Right forelimb (tissue), 1 donor: ENCODE measurements around the gene FSTL4.
"Not testable (repeated sequence)": the region's sequence is repeated elsewhere in the genome, so short reads cannot be mapped to it uniquely, and the experiment has no call there.

Experiments used
- DNase-seq: peaks from one replicate; pipeline ENCODE4 v3.0.0-alpha.2; 2018

The FSTL4 gene

DNA sequence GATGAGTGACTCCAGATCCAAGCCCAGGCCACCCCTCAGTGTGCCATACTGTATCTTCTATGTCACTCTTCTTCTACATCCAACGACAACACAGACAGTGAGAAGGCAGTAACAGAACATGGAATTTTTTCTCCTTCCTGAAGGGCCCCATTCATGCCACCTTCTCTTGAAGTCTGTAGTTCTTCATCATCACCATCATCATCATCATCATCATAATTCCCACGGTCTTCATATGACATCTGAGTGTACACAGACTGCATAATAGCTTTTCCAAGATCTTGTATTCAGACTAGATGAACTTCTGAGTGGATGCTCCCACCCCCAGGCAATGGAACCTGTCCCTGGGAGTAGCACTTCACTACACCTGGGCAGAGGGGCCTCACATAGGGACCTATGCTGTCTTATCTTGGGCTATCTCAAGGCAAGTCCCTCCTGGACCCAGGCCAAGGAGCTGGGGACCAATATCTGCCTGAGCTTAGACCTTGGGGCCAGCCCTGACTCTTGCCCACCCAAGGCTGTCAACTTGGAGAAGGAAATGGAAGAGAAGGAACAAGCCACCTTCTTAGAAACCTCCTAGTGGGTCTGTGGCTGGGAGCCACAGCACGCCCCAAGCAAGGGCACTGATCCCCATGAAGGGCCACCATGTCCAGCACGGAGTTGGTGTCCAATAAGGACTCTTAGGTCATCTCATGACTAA is 159.1 kb downstream of the FSTL4 start:
- no peak for DNase-seq

DNA sequence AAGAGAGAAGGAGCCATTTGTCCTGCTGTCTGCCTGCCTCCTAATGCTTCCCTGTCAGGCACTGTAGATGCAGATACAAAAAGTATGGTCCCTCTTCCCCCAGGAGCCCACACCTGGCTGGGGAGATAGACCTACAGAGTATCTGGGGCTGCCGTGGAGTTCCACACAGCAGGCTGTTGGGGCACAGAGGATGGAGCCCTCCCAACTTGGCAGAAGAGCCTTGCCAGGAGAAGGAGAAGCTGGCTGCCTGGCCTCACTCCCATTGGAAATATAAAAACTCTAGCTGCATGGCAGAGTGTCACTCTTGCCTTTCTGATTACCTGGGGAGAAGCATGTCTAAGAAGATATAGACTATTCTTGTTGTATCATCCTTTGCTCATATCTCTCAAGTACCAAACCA is 160.4 kb downstream of the FSTL4 start:
- no peak for DNase-seq

- DNase-seq, result no peak
Observed at GRCh38 chr5:133450286-133450685, 162.1 kb downstream of the FSTL4 start.

DNA sequence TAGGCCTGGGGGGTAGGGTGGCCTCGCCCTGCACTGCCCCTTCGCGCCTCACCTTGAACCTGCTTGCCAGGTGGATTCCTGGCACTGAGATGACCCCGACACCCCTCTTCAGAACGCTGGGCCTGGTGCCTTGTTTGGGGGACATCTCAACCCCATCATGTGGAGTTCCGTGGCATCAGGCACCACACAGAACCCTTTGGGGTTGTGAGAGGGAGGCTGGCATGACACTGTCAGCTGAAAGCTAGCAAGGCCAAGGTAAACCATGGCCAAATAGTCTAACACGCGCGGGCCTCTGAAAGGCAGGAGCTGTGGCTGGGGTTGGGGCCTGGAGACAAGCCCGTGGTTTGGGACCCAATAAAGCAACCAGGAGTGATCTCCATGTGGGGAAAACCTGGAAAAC is 163.2 kb downstream of the FSTL4 start:
- DNase-seq, result no peak

GRCh38 chr5:133446440-133446839 is 165.9 kb downstream of the FSTL4 start:
- no peak for DNase-seq

DNA sequence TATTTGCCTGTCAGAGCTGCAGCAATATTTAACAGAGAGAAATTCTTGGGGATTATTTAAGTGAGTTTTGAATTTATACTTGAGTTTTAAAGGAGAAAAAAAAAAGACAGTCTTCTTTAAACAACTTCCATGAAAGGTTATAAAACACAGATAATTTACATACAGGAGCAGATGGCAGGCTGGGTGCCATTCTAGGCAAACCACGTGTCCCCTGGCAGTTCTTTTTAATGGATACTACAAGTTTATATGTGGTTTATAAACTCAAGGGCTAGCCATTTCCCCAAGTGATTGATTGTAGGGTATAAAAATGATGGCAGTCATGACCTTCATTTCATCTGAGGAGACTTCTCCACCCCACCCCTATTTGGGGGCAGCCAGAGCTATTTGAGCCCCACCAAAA is 166.6 kb downstream of the FSTL4 start:
- no peak for DNase-seq

GRCh38 chr5:133445204-133445603 is 167.1 kb downstream of the FSTL4 start:
- DNase-seq, result not testable (repeated sequence)

DNA sequence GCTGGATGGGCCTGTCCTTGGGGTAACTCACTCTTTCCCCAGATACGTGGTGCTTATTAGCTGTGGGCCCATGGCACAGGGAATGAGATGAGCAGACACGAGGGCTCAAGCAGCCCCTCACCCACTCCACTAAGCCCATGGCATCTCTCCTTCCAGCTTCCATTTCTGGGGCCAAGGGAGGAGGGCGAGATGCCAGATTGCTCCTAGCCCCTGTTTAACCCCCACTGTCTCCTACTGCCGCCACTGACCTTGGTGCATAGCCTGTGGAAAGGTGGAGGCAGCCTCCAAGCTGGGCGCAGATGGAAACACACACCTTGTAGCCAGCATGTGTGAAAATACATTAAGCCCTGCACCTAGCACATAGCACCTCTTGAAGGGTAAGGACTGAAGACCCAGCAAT is 167.6 kb downstream of the FSTL4 start:
- DNase-seq, result no peak

DNA sequence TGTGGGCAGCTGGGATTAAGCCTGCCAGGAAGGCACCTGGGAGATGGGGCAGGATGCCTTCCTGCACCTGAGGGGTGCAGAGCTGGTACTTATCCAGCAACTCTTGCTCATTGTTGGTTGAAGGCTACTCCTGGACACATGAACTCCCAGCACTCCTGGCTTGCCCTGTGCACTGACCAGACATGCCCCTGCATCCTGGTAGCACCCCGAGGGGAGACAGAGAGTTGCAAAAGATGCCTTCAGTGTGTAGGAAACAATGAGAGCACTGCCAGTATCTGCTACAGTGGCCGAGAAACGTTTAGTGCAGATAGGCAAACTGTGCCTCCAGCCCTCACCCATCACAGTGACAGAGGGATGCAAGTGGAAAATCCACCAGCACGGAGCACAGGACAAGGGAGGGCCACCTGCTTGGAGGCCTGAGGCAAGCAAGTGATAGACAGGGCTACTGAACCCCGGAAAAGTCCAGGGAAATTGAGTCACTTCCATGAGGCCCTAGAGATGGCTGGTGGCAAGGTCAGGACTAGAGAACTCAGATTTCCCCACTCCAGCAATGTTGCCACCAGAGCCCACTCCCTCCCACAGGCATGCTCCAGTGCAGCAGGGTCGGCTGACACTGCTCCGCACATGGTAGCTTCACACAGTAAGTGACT is 171.1 kb downstream of the FSTL4 start:
- DNase-seq, result no peak

- DNase-seq, result no peak
Observed at GRCh38 chr5:133440467-133441115, 171.8 kb downstream of the FSTL4 start.

GRCh38 chr5:133439859-133440258 is 172.5 kb downstream of the FSTL4 start:
- DNase-seq, result no peak

DNA sequence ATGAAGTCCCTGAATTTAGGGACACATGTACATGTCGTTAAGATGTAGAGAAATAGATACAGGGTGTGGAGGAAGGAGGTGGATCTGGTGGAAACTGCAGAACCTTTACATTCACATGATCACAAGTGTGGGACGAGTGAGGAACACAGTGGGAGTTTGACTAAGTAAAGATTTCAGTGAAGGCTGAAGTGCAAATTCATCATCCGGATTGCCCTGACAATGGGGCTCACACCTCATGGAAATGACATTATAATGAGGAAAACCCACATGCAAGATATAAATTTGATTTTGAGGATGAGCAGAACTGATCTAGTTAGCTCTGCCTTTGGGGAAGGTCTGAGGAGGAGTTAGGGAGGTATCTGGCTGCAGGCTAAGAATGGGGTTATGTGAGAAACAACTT is 173.9 kb downstream of the FSTL4 start:
- DNase-seq, result no peak

GRCh38 chr5:133434336-133434735 is 178.0 kb downstream of the FSTL4 start:
- no peak for DNase-seq

GRCh38 chr5:133433641-133434040 is 178.7 kb downstream of the FSTL4 start:
- no peak for DNase-seq

DNA sequence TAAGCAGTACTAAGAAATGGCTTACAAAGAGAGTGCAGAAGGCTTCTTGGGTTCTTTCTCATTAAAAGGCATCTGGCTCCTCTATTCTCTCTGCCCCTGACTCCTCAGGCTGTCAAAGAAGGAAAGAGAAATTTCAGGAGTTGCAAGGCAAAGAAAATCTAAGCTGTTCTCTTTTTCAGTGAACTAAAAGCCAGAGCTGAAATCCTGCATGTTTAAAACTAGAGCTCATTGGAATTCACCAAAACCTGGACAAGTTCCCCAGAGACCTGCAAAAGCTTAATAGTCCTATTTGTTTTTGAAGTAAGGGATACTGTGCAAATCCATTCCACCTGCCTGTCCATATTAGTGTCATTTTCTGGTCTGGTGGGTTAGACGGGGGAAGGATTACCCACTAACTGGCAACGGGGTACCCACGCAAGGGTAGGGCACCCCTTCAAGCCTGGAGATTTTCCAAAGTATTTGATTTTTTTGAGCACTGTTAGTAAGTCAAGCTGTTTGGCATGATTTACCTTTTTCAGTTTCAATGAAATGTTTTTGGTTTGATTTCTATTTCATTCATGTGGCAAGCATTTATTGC is 179.3 kb downstream of the FSTL4 start:
- no peak for DNase-seq

GRCh38 chr5:133431326-133431865 is 180.9 kb downstream of the FSTL4 start:
- DNase-seq, result no peak

DNA sequence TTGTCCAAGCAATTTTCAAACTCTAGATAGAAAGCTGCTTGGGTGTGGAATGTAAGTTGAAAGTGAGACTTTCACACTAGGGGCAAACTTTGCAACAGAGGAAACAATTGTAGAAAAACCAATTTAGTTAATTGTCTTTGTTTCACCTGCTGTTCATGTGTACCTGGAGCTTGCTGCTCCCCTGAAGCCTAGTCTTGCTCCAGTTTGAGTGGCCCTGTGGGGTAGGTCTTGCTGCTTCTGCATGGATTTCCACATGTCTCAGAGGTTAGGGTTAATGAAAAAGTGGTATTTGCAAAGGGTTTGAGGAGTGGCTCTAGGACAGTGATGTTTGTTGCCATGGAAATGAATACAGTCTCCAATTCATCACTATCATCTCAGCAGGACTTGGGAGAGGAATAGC is 182.2 kb downstream of the FSTL4 start:
- no peak for DNase-seq

DNA sequence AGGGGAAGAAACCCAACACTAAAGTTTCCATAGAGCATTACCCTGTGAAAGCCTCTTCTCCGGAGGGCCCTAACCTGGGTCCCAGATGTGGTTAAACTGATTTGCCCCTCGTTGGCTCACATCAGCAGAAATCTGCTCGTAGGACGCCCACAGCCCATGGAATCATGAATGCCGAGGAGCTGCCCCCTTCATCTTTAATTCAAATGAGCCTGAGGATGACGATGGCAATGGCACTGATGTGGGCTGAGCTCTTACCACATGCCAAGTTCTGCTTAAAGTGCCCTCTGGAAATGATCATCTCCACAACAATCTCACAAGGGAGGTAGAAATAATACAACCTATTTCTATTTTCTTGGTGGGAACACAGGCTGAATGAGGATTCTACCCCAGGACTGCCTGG is 183.3 kb downstream of the FSTL4 start:
- DNase-seq, result no peak

GRCh38 chr5:133428072-133428660 is 184.2 kb downstream of the FSTL4 start:
- DNase-seq, result no peak

DNA sequence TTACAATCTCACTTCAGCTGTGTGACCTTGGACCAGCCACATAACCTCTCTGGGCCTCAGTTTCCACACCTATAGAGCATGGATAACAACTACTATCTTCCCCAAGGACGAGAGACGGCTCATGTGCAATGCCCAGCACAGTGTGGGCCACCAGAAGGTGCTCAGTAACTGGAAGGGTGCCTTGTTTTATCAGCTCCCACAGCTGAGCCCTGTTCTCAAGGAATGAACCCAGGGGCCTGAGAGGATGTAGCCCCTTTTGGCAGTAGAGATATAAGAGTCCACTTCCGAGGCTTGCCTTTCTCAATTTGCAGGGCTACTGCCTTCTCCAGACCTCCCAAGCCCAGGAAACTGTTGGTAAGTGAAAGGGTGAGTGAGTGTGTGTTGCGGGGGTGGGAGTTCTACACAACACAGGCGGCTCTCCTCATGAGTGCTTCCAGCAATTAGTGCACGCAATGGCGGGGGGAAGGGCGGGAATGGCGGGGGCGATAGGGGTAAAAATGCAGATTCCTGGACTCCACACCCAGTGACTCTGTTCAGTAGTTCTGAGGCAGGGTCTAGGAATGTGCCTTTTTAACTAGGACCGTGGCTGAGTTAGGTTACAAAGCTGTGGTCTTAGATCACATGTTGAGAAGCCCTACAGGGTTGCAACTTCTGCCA is 185.1 kb downstream of the FSTL4 start:
- no peak for DNase-seq

GRCh38 chr5:133426264-133426663 is 186.1 kb downstream of the FSTL4 start:
- no peak for DNase-seq

- DNase-seq, result no peak
Observed at GRCh38 chr5:133425764-133426163, 186.6 kb downstream of the FSTL4 start.

GRCh38 chr5:133425222-133425621 is 187.1 kb downstream of the FSTL4 start:
- DNase-seq, result no peak
